Endometrium (tissue), 2 donors: Measurements from ENCODE around the gene ELMO1.

ENCODE experiments used
- FAIRE-seq: peaks from 2 replicates; lab custom pipeline; 2012; peaks lifted over from hg19 to GRCh38; lab: Jason Lieb, UNC
- donor health status: control.
- donor health status: control.

The ELMO1 gene

DNA sequence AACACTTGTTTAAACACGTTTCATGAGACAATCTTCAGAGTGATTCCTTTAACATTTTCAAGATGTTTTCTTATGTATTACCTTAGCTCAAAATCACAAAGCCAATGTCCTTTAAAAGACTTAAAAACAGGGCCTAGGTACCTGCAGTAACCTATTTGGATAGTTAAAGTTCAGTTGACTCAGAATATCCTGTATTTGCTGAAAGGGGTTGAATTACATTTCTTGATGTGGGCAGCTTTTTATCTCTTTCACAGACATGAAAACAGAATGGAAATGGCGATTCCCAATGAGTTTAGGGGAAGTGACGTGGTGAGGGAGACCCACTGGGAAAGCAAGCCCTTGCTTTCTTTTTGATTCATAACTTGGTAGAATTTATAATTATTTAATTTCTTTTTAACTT, 400.0 kb downstream of the ELMO1 start:
- no peak for FAIRE-seq

DNA sequence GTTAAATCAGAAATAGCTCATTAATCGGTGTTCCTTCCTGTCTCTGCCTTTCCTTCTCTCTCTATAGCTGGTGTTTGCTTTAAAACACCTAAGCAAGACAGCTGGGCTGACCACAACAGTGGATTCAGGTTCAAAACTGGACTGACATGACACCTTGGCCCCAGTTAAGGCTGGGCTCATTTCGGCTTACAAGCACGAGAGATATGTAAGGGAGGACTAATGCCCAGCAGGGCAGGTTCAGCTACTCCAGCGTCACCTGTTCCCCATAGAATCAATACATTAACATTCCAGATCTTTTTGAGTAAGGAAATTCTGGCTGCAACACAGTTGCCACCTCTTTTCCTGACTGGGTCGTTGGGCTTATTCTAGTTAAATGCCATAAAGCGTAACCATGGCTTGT, 401.4 kb downstream of the ELMO1 start:
- FAIRE-seq: no peak

DNA sequence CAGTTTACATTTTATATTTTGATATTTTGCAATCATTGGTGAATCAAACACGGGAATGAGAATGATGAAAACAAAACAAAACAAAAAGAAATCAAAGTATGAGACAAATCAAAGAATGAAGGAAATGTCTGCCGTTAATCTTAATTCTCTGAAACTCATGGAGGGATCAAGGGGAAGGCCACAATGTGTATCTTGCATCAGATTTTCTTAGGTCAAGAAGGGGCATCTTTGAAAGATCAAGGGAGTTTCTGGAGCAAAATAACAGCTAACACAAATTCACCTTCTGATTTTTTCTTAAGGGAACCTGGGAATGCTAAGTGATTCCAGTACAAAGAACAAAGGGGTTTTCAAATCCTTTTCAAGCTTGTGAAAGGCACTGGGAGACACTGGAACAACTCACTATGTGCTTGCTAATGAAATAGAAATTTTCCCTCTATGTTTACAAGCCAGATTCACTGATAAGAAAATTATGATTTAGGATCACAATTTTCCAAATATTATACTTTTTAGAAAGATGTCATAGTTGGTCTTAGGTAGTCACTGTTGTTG, 402.1 kb downstream of the ELMO1 start:
- no peak for FAIRE-seq

DNA sequence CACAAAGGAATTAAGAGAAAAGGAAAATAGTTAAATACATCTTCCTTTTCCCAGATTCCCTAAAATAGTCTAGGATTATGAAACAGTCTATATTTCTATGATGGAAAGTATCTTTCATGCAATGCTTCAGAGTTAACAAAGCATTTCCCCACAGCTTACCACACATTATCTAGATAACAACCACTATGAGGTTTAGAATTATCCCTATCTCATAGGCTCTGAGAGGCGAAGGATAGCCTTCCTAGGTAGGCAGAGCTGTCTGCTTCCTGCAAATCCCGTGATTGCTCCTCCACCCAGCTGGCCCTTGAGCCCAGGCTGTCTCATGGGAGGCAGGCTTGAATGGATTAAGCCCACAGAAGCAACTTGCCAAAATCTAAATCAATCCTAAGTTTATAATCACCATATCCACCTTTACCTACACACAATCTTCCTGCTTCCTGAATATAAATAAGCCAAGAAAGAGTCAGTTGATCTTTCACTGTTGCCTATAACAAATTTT, 402.9 kb downstream of the ELMO1 start:
- FAIRE-seq: no peak

DNA sequence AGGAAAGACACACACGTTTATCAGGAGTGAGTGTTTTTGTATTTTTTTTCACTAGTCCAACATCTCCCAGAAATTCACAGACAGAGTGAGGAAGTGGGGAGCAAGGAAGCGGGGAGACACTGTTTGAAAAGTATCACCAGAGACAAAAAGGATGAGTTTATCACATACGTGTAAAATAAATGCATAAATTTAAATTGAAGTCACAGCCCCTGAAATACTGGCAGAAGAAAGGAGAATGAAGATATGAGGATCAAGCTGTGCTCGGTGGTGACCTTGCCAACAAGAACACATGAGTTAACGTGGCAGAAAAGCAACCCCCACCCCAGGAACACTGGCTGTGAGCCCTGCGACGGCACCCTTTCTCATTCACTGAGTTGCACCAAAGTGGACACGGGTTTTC, 407.2 kb downstream of the ELMO1 start:
- no peak for FAIRE-seq

DNA sequence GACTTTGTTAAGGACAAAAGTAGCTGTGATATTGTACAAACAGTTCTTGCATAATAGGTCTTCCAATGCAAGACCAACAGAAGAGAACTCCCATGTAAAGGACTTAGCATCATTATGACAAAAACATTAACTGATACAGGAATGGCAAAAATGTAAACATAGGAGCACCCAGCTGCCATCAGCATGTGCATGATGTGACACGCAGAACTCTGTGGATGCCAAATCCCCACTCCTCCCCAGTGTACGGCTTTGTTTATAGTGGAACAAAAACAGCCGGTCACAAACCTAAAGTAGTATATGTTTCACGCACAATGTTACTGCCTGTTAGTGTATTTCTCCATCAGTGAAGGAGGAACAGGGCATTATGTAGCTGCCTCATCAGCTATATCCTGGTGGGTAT, 408.3 kb downstream of the ELMO1 start:
- no peak for FAIRE-seq

DNA sequence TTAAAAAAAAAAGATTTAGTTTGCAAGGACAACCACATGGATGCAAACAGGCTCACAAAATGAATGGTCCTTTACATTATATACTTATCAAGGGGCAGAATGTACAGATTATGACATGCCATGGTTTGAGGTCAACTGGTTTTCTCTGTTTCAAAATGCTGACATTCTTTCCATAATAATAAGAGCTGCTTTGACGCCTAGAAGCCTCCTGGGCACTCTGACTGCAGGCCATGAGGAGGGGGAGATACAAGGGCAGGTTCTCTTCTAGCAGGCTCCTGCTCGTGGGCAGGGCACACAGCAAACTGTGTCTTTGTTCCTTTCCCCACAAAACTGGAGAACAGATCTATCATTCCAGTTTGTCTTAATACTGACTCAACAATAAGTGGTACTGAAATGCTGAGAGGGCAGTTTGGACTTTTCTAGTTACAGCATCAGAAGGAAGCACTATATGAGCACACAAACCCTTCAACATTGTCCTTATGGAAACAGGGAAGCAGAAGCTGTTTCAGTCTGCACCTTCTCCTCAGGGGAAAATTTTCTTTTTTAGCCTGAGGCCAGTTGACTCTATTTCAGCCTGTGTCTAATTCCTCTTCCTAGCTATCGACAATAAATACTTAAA, 409.4 kb downstream of the ELMO1 start:
- FAIRE-seq: no peak

DNA sequence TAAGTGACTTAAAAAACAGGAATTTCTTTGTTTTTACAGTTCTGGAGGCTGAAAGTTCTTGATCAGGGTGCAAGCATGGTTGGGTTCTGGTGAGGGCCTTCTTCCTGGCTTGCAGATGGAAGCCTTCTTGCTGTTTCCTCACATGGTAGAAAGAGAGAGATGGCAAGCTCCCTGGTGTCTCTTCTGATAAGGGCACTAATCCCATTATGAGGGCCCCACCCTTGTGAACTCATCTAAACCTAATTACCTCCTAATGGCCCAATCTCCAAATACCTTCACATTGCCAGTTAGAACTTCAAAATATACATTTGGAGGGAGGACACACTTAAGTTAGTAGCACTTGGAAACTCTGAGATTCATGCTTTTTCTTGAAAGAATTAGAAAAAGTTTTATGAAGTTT, 410.0 kb downstream of the ELMO1 start:
- FAIRE-seq: no peak

DNA sequence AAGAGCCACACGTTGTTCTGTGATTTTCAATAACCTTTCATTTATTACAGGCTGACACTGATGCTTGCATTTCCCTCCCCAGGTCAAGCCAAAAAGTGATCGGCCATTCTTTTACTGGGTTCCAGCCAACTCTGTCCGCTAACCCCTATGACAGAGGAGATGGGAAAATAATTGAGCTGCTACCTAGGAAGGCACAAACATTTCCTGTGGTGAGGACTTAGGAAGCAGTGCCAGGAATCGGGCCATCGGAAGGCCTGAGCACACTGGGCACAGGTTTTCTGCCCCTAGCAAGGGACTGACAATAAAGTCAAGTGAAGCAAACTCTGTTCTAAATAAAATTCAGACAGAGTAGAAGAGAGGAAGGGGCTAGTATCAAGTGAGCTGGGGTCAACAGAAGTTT, 411.4 kb downstream of the ELMO1 start:
- FAIRE-seq: no peak

DNA sequence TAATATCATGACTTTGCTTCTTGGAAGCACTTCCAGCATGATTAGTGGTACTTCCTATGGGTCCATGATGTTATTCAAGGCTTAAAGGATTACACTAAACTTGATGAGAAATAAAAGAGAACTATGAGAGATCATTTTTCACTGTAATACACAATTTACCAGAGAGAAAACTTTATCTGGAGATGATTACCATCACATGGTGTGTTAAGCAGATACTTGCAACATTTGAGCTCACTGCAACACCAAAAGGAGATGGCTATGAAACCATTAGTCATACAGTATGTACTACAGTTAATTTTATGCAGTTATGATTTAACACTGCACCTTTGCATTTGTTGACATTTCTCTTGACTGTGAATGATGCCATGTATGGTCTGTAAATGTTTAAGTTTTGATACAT, 413.0 kb downstream of the ELMO1 start:
- no peak for FAIRE-seq

DNA sequence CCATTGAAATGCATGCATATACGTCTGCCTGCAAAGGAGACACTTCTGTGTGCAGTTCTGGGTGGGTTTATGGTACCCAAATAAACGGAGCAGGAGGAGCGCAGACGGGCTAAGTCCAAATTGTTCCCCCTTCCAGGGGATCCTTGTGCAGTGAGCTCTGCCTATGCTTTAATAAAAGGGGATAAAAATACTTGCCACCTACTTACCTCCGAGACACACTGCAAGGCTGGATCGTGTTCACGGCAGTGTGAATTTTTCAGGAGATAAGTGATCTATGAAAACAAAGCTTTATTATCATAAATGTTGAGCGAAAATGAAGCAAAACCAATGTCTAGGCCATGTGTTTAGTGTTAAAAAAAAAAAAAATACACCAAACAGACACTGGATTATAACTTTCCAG, 415.5 kb downstream of the ELMO1 start:
- no peak for FAIRE-seq

DNA sequence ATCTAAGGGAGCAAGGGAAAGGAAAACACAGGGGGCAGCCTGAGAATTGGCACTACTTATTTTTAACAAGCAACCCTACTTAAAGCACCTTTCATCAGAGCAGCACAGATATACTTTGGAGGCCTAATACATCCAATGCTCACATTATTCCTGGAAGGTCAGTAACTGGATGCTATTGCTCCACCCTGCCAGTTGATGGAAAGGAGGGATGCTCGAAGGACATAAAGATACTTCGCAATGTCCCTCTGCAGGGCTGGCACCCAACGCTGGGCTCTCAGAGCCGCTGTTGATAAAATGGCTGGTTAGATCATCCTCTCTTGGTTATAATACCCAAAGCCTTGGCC, 416.4 kb downstream of the ELMO1 start:
- no peak for FAIRE-seq

DNA sequence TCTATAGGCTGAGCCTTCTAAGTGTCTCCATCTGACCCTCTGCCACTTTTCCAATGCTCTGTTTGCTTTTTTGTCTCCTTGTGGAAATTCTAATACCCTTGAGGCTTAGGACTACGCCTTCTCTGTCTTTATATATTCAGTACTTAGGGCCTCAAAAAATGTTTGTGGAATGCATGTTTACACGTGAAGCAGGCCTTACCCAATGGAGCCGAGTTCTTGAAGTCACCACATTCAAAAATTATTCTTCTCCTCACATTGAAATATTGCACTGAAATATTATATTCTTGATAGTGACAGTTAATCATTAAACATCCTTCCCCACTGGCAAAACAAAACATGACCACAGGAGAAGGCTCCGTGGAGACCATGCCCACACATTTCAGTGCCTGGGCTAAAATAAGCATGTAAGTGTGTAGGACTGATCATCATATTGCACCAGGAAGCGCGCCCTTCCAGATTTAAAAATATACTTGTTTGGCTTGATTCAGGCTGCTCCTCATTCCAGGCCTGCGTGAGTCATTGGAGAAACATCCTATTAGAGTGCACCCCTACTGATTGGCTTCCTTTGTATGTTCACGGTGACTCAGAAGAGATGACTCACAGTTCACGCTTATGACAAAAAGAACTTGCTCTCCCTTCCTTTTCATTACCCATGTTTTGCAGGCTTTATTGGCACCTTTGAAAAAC, 416.9 kb downstream of the ELMO1 start:
- FAIRE-seq: peak; percentile 87

DNA sequence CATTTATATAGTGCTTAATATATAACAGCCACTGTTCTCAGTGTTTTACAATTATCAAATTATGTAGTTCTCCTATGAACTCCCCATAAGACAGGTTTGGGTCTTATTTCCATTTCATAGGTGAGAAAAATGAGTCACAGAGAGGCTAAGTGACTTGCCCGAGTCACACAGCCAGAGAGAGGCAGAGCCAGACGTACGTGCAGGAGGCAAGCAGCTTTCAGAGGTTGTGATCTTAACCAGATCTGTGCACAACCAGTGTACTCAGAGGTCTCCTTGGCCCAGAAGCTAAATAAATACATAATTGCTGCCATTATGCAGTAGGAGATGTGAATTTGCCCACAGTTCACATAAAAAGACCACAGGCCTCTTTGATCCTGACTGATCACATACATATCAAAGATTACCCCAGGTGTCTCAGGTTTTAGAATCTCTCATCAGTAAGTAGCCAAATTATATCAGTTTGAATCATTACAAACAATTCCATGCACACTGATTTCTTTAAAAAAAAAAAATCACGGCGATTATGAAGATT, 419.7 kb downstream of the ELMO1 start:
- no peak for FAIRE-seq

DNA sequence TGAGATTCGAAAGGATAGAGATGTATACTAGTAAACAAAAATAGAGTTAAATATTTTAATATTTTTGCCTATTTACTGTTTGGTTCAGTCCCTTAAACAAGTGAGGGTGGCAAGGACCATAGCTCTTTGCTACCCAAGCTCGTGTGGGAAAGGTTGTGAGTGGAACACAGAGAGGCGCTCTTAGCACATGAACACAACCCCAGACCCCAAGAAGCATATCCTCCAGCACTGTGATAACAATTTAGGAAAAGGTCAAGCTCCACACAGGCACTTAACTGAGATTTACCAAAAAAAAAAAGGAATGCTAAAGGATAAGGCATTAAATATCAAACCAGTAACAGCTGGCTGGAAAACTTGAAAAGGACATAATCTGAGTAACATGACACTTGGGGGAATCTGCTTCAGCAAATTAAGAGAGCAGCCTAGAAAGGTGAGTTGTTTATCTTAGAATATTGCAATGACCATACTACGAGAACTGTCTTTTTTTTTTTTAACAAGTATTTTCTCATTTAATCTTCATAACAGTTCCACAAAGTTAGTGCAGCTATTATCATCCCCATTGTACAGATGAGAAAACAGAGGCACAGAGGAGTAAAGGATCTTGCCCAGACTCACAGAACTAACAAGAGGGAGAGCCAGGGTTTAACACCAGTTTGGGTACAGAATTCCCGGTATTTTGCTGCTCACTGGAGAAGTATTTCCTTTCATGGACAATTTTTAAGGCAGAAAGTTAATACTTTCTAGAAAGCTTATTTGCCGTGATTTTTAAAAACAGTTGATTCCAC, 420.9 kb downstream of the ELMO1 start:
- FAIRE-seq: no peak

DNA sequence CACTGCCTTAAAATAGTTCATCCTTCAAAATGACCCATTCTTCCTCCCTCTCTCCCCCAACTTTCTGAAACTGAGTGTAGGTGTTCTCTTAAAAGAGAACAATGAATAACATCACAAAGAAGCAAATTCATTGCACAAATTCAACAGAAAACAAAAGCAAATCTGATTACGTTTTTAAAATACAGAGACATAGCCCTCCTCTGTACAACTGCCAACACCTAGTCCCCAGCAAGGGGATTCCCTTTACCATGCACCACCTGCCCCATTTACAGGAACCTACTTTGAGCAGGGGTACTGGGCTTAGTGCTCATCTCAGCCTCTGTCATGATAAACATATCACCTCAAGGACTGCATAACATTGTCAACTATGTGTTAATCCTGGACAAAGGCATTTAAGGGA, 421.6 kb downstream of the ELMO1 start:
- FAIRE-seq: no peak

DNA sequence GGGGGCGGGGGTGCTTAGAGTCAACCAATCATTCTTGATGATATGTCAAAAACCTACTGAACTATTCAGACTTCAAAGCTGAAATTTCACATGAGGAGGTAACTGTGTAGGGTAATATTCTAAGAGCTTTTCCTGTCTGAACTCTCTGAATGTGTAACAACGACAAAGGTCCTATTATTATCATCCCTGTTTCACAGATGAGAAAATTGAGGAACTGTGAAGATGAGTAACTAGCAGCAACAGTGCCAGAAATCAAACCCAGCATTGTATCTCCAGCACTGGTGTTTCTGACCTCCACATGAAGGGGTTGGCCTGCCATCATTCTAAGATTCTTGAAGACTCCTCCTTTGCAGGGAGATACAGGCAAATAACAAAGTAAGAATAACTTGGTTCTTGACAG, 429.7 kb downstream of the ELMO1 start:
- FAIRE-seq: no peak

DNA sequence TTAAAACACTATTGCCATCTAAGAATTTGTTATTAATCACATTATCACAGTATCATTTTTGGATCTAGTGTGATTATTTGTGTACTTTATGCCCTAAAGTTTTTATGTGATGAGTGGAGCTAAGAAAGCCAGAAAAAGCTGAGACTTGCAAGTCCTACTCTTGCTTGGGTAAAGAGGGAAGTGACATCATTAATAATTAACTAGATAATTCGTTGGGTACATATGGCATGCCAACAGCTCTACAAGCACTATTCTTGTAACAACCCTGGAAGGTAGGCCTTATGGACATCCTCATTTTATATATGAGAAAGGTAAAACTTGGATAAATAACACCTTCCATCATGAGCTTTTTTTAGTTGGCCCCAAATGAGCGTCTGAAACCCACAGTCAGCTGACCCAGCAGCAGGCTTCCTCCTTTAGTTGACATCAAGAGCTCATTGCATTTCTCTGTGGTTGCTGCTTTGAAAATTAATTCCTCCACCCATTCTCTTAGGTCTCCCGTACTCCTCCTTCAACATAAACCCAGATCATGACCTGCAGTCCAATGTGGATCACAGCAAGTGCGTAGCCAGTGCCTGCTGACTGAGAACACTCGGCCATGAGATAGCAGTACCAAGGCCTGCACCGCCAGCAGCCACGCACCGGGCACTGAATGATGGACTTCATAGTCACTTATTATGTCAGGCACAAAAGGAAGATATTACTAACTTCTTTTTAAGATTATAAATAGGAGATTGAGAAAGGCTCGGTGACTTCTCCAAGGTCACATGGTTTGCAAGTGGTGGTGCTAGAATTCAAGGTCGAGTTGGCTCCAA, 432.4 kb downstream of the ELMO1 start:
- FAIRE-seq: no peak

DNA sequence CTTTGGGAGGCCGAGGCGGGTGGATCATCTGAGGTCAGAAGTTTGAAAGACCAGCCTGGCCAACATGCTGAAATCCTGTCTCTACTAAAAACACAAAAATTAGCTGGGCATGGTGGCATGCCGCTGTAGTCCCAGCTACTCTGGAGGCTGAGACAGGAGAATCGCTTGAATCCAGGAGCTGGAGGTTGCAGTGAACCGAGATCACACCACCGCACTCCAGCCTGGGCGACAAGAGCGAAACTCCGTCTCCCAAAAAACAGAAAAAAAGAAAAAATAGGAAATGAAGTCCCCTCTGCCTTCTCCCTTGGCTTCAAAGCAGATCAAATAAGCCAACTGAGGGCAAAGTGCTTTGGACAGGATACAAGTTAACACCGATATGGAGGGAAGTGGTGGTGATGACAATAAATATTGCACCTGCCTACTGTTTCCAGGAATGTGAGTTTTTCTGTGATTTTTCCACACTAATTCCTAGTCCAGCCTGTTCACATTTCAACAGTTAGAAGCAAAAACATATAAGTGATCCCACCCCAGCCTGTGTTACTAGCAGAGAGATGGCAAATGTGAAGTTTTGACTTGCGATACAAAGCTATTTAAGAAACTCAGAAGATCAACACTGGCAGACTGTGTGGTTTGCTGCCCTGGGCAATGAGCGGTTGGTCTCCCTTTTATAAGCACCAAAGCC, 433.2 kb downstream of the ELMO1 start:
- FAIRE-seq: no peak

DNA sequence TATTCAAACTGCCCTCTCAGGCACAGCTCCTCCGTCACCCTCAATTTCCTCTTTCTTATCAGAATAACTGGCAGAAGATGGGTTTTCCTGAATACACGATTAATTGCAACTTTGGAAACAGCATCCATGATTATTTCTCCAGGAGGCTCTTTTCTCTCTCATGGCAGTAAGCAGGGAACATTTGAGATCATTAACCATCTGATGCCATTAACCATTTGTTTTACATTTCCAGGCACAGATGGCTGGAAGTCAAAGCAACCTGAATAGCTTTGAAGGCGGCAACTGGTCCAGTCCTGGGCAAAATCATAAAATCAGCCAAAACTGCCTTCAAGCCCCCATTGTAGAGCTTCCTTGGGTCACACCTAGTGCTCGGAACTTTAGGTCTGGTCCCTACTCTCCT, 434.9 kb downstream of the ELMO1 start:
- FAIRE-seq: no peak

DNA sequence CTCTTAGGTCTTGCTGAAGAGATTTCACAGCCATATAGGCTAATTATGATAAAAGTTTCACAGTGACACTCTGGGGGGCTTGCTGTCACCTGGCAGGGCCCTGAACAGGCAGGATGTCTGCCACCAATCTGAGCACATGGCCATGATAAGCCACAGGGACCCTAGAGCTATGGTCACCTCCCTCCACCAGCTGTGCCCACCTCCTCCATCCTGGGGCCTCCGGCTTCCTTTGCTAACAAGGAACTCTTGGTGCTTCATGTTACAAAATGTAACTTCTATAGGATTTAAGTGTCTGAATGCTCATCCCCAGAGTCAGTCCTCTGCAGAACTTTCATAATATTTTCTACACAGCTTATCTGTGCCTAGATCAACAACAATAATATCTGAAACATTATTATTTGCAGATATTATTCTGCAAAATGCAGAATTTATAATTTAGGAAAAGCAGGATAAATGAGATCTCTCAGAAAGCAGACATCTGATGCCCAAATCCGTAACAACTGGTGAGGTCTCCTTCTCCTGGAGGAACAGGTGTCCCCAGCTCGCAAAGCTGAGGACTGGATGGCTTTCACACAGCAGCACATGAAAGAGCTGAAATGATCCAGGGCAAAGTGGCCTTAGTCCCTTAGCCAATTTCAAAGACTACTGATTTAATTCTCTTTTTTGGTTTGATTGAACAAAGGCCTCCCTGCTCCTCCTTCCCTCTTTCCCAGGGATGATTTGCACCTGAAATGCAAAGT, 437.3 kb downstream of the ELMO1 start:
- no peak for FAIRE-seq
